K562 (cell line): ENCODE results near the gene NBEA. TPM values are rescaled to one million over a fixed set of nuclear protein-coding genes. Genes with fewer than 3 reads are reported as not detected.

Source experiments
- ATAC-seq: fragments of 200-7000 bp; cut with Tn5 transposase; 3 replicates; pipeline ENCODE4 v1.9.1; 2020; ENCODE audit warnings: moderate library complexity
- BruUV-seq: library from RNA; stranded (reverse); fragments of 400-500 nt; replicated peaks from 2 replicates; lab custom pipeline; 2021; lab: Mats Ljungman, UMichigan
- CTCF ChIA-PET: fragments of 300-600 bp; formaldehyde crosslinking; extraction: SDS; loops from one replicate; lab custom pipeline; 2021; ENCODE audit warnings: low intra/inter-chr PET ratio; lab: Yijun Ruan, JAX
- POLR2A ChIA-PET: fragments of 300-600, 350-650 bp; sonication (Branson Sonifier 250); formaldehyde crosslinking; extraction: SDS; loops from one replicate; lab custom pipeline; 2021; ENCODE audit warnings: antibody characterized with exemption, inconsistent platforms; lab: Yijun Ruan, JAX
- DNase-seq, 4 experiments: peaks; one replicate each; pipeline versions ENCODE4 v3.0.0 to v3.0.0-alpha.2; 2011 to 2018; ENCODE audit warnings: low spot score in 3 of 4, mixed read lengths in 3 of 4; ENCODE audit errors: extremely low read depth in 1 of 4
- FAIRE-seq: peaks from 2 replicates; lab custom pipeline; 2011; peaks lifted over from hg19 to GRCh38; lab: Jason Lieb, UNC
- H2AFZ ChIP-seq: 2 replicates; pipeline ENCODE4 v1.6.0; 2011; ENCODE audit warnings: low read depth, low read length, control low read depth, inconsistent platforms
- H3K27ac ChIP-seq: fragments of 200-600 bp; 3 replicates; pipeline ENCODE4 v1.8.0; 2011; ENCODE audit warnings: low read depth, mild to moderate bottlenecking, control low read depth, inconsistent platforms, low read length, moderate library complexity, mixed read lengths; ENCODE audit errors: extremely low read depth
- H3K27me3 ChIP-seq, 2 experiments: fragments of 300-600 bp in 1 of 2; 2 replicates in 1 of 2; 3 replicates in 1 of 2; pipeline versions ENCODE4 v1.6.0 to v1.8.0; 2011; ENCODE audit warnings: inconsistent platforms in 2 of 2, low read length in 2 of 2, mild to moderate bottlenecking in 1 of 2, mixed read lengths in 1 of 2, moderate library complexity in 1 of 2; ENCODE audit not compliant: control insufficient read depth in 2 of 2, insufficient read depth in 2 of 2
- H3K36me3 ChIP-seq: fragments of 300-600 bp; 3 replicates; pipeline ENCODE4 v1.8.0; 2011; ENCODE audit warnings: mild to moderate bottlenecking, low read length, inconsistent platforms; ENCODE audit not compliant: control insufficient read depth, insufficient read depth
- H3K4me1 ChIP-seq, 2 experiments: fragments of 200-600 bp in 1 of 2; replicated peaks in 1 of 2; 2 replicates in 1 of 2; 3 replicates in 1 of 2; pipeline versions ENCODE4 v1.5.1 to v1.8.0; 2011; ENCODE audit warnings: inconsistent platforms in 2 of 2, low read length in 2 of 2, mild to moderate bottlenecking in 1 of 2, mixed read lengths in 1 of 2, moderate library complexity in 1 of 2; ENCODE audit not compliant: control insufficient read depth in 2 of 2, insufficient read depth in 2 of 2
- H3K4me2 ChIP-seq: 2 replicates; pipeline ENCODE4 v1.6.1; 2011; ENCODE audit warnings: low read length, control low read depth, inconsistent platforms, mixed read lengths; ENCODE audit not compliant: insufficient read depth
- H3K4me3 ChIP-seq: fragments of 200-600 bp; sonication (generic), shearing (Covaris generic); 2 replicates; pipeline ENCODE4 v1.5.1; 2016; ENCODE audit warnings: control low read depth, inconsistent platforms
- H3K79me2 ChIP-seq: fragments of 200-600 bp; 3 replicates; pipeline ENCODE4 v1.8.0; 2011; ENCODE audit warnings: low read length, inconsistent platforms; ENCODE audit not compliant: control insufficient read depth, insufficient read depth
- H3K9ac ChIP-seq, 2 experiments: 2 replicates each; pipeline versions ENCODE4 v1.6.0 to v1.6.1; 2011; ENCODE audit warnings: low read depth in 2 of 2, low read length in 2 of 2, control low read depth in 1 of 2, inconsistent platforms in 1 of 2, mild to moderate bottlenecking in 1 of 2, mixed read lengths in 1 of 2; ENCODE audit not compliant: insufficient read depth in 1 of 2
- H3K9me1 ChIP-seq: one replicate; pipeline ENCODE4 v1.6.0; 2011; ENCODE audit warnings: inconsistent platforms, mild to moderate bottlenecking, low read length, moderate library complexity; ENCODE audit not compliant: control insufficient read depth, insufficient read depth
- H3K9me3 ChIP-seq: replicated peaks from 2 replicates; pipeline ENCODE4 v1.5.1; 2011; ENCODE audit warnings: low read depth, low read length, inconsistent platforms; ENCODE audit not compliant: control insufficient read depth, insufficient read depth
- H4K20me1 ChIP-seq: replicated peaks from 2 replicates; pipeline ENCODE4 v1.6.1; 2011; ENCODE audit warnings: low read length, inconsistent platforms, mixed read lengths; ENCODE audit not compliant: control insufficient read depth, insufficient read depth
- CCNT2 ChIP-seq: IDR thresholded peaks from 2 replicates; pipeline ENCODE4 v1.6.1; 2011; ENCODE audit warnings: borderline replicate concordance, low read depth, mild to moderate bottlenecking, moderate library complexity, mixed read lengths, low read length; ENCODE audit not compliant: insufficient read length; ENCODE audit errors: extremely low read depth
- CSDE1 ChIP-seq, 2 experiments: fragments of 450-650 bp; IDR thresholded peaks; 2 replicates each; pipeline ENCODE4 v1.6.1; 2016; ENCODE audit warnings: mild to moderate bottlenecking in 1 of 2
- EGR1 ChIP-seq: fragments of 450-650 bp; conservative IDR thresholded peaks from 2 replicates; pipeline ENCODE4 v1.6.1; 2017; ENCODE audit warnings: mild to moderate bottlenecking
- FOXJ2 ChIP-seq: fragments of 200-800 bp; sonication (Bioruptor generic); IDR thresholded peaks from 2 replicates; pipeline ENCODE4 v1.6.1; 2016; ENCODE audit warnings: missing genetic modification characterization, missing compliant biosample characterization
- GTF2E2 ChIP-seq: fragments of 200-800 bp; sonication (Bioruptor generic); IDR thresholded peaks from 2 replicates; pipeline ENCODE4 v1.6.1; 2016; ENCODE audit warnings: missing genetic modification characterization, missing compliant biosample characterization
- MTA3 ChIP-seq: fragments of 450-650 bp; formaldehyde crosslinking; IDR thresholded peaks from 2 replicates; pipeline ENCODE4 v1.6.1; 2017; ENCODE audit warnings: mild to moderate bottlenecking, borderline replicate concordance
- POLR3G ChIP-seq: IDR thresholded peaks from 2 replicates; pipeline ENCODE4 v1.6.1; 2011; ENCODE audit not compliant: insufficient read length, insufficient replicate concordance; ENCODE audit errors: extremely low read depth
- SRSF3 ChIP-seq: fragments of 200-400 bp; formaldehyde crosslinking; IDR thresholded peaks from 2 replicates; pipeline ENCODE4 v1.6.1; 2016; ENCODE audit warnings: mild to moderate bottlenecking, low read length, moderate library complexity; ENCODE audit not compliant: insufficient read depth
- WGBS: fragments of 100-300 bp; shearing (Covaris generic); methylation state at CpG from one replicate; pipeline ENCODE4 v1.1.6; 2016; ENCODE audit warnings: low coverage, mixed read lengths; ENCODE audit not compliant: insufficient coverage; ENCODE audit errors: missing lambda C conversion rate; 5-methylcytosine and 5-hydroxymethylcytosine counted together
- in situ Hi-C: fragments of 300-500 bp; cut with MboI; formaldehyde crosslinking; loops from 4 replicates; pipeline ENCODE4 v1.15.0; 2018; ENCODE audit warnings: inconsistent platforms, mixed read lengths
- intact Hi-C: fragments of 100-400 bp; cut with micrococcal nuclease; formaldehyde crosslinking; loops from 2 replicates; pipeline ENCODE4 v1.14.2; 2022
- polyA plus RNA-seq, 8 experiments: library from polyadenylated mRNA; depleted of rRNA in 4 of 8; stranded (reverse) in 5 of 8; unstranded in 3 of 8; fragments of >200 nt; fragmentation: Nextera tagmentation in 2 of 8; fragmentation: Illumina TruSeq in 1 of 8; extraction: Ambion mirVana in 2 of 8; extraction: Trizol in 1 of 8; gene quantifications; 2 replicates each; pipeline versions ENCODE4 v1.2.1 to v1.2.3, GENCODE V29; 2011 to 2014; ENCODE audit warnings: inconsistent platforms in 1 of 8, missing spikeins in 1 of 8
- total RNA-seq, 7 experiments: library from RNA; depleted of rRNA in 6 of 7; stranded (reverse); fragments of >200 nt in 6 of 7; fragmentation: Illumina TruSeq in 2 of 7; extraction: Trizol in 2 of 7; gene quantifications; 2 replicates each; pipeline versions ENCODE4 v1.2.1 to v1.2.3, GENCODE V29; 2011 to 2021; ENCODE audit warnings: low replicate concordance in 1 of 7

Gene NBEA
- total and polyA plus RNA-seq, 9 of the 15 experiments (the other 6 are each of a cell fraction or from before 2014, with no cell fraction given): 0.03 to 0.94 (median 0.05) TPM; not detected in 2

GRCh38 chr13:34913040-34913439 lies 29.0 kb upstream of the NBEA start (continued):
- no peak for TF ChIP-seq SRSF3
- no peak for TF ChIP-seq CCNT2
- TF ChIP-seq CSDE1 (IDR thresholded peaks at IDR 0.05): no peak
- TF ChIP-seq FOXJ2: no peak
- no peak for TF ChIP-seq GTF2E2 (tag)

GRCh38 chr13:34914416-34914815 lies 27.7 kb upstream of the NBEA start:
- Histone ChIP-seq H4K20me1 (no peaks in the 10 kb centered on the region), H3K9me1 (no peaks in the 10 kb centered on the region), H3K4me3 (no peak overlapping the region), H3K9ac (no peak overlapping the region), H3K27me3 (no peaks in the 10 kb centered on the region), H3K9me3 (no peaks in the 10 kb centered on the region), H3K4me2 (no peak overlapping the region), H3K36me3 (no peaks in the 10 kb centered on the region), H3K79me2 (no peaks in the 10 kb centered on the region), H3K4me1 (no peaks in the 10 kb centered on the region), H3K27ac (no peak overlapping the region), H2AFZ (no peak overlapping the region)
- in situ Hi-C loops (no loop called here), intact Hi-C loops (no loop called here)
- POLR2A ChIA-PET: no interaction called here
- WGBS: 0% methylated on average over 2 of the region's 2 CpGs
- DNase-seq (no peak), ATAC-seq (no peak), FAIRE-seq (no peak)
- no TSS peak for BruUV-seq
- TF ChIP-seq POLR3G (no peak), MTA3 (no peak), EGR1 (no peak)
- CTCF ChIA-PET: no interaction called here
